HG03280 (cell line): ENCODE results near the gene SLC39A11.

Source experiments
- ATAC-seq: cut with Tn5 transposase; IDR thresholded peaks from one replicate; pipeline ENCODE4 v1.9.1; 2021; ENCODE audit warnings: mild to moderate bottlenecking, moderate library complexity; ENCODE audit not compliant: unreplicated experiment

SLC39A11 gene

DNA sequence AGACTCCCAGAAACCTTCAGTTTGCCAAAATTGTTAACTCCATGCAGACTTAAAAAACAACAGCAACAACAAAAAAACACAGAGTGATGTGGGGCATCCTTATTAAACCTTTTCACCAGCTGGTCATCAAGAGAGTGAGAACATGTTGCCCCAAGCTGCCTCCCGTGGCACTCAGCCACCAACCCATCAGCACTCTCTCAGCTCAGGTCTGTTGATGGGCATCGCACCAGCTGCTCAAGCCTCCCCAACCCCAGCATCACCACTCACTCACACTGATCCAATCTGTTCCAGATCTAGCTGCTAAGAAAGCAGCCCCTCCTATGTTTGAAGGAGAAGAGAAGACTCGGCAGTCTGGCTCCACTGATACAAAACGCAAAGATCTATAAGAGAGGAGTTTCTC is 46.8 kb downstream of the SLC39A11 start:
- ATAC-seq: no peak

DNA sequence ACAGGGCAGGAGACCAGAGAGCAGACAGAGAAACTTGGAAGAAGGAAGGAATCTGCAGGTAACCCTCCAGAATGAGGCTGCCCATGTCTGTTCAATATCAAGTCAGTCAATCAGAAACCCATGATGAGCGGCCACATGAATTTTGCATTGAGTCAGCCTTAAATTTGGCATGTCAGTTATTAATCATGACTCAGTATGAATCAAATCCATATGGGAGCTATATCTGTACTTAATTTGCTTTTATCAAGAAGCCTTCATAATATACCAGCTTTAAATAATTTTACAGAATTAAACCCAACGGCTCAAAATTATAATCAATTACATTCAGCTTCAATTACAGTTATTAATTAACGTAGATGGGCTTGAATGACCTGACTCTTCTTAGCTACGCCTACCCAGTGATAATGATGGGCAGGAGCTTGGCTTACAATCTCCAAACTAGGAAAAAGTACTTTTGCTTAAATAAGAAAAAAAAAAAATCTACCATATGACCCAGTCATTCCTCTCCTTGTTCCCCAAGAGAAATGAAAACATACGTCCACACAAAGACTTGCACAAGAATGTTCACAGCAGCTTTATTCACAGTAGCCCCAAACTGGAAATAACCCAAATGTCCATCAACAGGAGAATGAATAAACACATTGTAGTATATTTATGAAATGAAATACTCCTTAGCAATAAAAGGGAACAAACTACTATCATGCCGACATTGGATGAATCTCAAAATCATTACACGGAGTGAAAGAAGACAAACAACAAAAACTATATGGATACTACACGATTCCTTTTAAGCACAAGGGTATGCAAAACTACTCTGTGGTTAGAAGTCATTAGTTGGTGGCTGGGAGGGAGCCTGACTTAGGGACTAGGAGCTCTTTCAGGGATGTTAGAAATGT is 48.6 kb downstream of the SLC39A11 start:
- ATAC-seq: no peak

GRCh38 chr17:73042809-73043685 is 49.4 kb downstream of the SLC39A11 start:
- ATAC-seq: no peak

- no peak for ATAC-seq
Observed at GRCh38 chr17:73042225-73042624, 50.3 kb downstream of the SLC39A11 start.

- no peak for ATAC-seq
Observed at GRCh38 chr17:73039282-73039681, 53.2 kb downstream of the SLC39A11 start.

DNA sequence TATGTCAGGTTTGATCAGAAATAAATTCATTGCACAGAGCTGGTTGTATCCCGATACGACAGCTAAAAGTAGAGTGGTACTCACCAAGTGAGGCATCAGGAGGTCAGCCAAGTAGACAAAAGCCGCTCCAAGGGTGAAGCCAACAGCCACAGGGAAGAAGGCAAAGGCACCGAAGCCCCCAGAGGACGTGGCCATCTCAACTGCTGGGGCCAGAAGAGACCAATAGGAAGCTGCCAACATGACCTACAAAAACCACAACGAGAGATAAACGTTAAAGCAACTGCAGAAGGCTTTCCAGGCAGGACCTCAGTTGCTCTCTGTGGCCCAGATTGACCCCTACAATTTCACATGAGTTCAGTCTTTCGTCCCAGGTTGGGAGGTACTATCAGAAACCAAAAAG is 61.0 kb downstream of the SLC39A11 start:
- ATAC-seq: no peak

DNA sequence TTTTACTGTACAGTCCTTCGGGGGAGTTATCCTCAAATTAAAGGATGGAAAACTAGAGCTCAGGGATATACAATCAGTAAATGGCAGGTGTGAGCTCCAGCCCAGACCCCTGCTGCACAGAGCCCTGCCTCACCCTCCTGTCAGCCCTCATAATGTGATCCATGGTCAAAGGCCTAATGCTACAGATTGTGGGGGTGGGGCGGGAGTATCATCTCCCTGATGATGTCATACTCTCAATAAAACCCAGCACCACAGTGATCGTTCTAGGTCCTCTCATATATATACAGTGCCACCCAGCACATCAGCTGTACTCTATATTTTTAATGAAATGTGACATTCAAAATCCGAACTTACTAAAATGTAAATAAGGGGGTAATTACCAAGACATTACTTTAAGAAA is 61.5 kb downstream of the SLC39A11 start:
- ATAC-seq: no peak

DNA sequence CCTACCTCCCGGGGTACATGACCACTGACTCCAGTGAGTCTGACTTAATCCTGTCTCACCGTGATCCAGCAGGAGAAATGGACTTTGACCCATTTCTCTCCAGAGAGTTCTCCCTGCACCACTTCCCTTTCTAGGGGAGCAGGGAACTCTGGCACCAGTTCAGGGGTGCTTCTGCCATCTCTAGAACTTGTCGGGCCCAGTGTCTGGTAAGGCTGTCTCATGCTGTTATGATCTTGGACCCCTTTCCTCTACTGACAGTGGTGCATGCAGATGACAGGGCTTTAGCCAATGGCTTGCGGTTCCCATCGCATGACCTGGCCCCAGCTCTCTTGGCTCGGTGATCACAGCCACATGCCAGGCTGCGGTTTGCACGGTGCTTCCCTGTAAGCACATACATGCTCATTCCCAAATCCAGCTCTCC is 62.0 kb downstream of the SLC39A11 start:
- ATAC-seq: no peak

DNA sequence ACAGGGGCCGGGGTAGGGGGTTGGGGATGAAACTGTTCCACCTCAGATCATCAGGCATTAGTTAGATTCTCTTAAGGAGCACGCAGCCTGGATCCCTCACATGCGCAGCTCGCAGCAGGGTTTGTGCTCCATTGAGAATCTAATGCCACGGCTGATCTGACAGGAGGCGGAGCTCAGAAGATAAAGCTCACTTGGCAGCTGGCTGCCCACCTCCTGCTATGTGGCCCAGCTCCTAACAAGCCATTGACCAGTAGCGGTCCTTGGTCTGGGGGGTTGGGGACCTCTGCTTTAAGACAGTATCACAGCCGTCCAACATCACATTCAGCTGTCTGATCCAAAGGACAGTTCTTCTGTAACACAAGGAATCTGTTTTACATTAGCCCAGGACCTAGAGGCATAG is 62.5 kb downstream of the SLC39A11 start:
- ATAC-seq: no peak

DNA sequence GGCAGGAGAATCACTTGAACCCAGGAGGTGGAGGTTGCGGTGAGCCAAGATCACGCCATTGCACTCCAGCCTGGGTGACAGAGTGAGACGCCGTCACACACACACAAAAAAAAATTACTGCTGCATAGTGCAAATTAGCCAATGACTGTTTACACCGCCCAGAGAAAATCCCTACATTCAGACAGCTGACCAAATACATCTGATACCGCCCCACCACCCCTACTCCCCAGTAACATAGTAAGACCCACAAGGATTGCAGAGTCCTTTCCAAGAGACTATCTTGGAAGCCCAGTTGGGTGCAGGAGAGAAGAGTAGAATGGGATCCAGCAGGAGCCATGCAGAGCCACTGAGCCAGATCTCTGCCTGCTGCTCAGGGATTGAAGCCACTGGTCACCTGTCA is 63.5 kb downstream of the SLC39A11 start:
- ATAC-seq: no peak

DNA sequence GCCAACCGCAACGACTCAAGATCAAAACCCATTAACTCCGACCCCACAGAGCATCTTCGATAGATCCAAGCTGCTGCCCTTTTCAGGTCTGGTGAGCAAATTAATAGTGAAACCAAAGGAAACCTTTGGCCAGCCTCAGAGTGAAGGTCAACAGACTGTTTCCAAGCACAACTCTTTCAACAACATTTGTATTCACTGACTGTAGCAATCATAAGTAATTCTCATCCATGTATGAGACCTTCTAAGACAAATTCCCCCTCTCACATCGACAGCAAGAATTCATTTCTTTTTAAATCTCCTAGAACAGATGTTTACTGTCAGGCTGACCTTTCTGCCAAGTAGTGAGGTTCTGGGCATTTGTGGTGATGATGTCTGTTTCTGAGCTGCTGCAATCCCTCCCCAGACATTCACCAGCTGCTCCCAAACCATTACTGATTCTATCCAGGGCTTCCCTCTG is 64.2 kb downstream of the SLC39A11 start:
- ATAC-seq: no peak

- ATAC-seq: no peak
Observed at GRCh38 chr17:73027130-73027741, 65.3 kb downstream of the SLC39A11 start.

GRCh38 chr17:73025041-73025560 is 67.4 kb downstream of the SLC39A11 start:
- ATAC-seq: no peak

DNA sequence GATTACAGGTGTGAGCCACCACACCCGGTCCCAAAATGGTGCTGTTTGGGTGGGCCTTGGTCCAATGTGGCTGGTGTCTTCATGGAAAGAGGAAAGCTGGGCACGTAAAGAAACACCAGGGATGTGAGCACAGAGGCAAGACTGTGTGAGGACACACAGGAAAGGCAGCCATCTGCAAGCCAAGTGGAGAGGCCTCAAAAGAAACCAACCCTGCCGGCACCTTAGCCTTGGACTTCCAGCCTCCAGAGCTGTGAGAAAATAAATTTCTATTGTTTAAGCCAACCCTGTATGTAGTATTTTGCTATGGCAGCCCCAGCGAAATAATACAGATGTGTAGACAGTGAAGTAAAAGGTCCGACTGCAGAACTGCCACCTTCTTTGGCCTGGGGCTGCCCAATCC is 68.7 kb downstream of the SLC39A11 start:
- ATAC-seq: no peak

GRCh38 chr17:73022694-73023093 is 69.8 kb downstream of the SLC39A11 start:
- ATAC-seq: no peak

GRCh38 chr17:73021771-73022170 is 70.7 kb downstream of the SLC39A11 start:
- ATAC-seq: no peak

DNA sequence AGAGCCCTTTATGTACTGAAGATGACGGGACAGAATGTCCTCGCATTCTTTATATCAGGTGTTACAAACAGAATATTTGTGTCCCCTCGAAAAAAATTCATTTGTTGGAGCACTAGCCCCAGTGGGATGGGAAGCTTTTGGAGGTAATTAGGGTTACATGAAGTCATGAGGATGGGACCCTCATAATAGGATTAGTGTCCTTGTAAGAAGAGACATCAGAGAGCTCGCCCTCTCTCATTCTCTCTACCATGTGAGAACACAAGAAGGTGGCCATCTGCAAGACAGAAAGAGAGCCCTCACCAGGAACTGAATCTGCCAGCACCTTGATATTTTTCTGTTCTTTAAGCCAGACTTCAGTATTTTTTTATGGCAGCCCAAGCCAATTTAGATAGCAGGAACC is 72.4 kb downstream of the SLC39A11 start:
- no peak for ATAC-seq

GRCh38 chr17:73018599-73018998 is 73.9 kb downstream of the SLC39A11 start:
- ATAC-seq: no peak

DNA sequence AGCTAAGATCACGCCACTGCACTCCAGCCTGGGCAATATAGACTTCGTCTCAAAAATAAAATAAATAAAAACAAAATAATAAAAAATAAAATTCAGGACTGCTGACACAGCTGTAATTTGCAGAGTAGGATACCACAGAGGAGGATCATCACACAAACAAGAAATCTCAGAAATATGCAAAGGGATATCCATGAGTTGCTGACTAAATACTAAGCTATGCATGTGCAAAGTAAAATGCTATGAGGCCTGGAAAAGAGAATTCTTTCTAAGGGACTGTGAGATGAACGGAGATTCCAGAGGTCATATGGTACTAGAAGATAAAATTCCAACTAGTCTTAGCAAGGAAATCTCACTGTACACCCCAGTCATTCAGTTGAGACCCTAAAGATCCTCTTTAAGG is 74.8 kb downstream of the SLC39A11 start:
- ATAC-seq: no peak

- no peak for ATAC-seq
Observed at GRCh38 chr17:73015722-73016276, 76.7 kb downstream of the SLC39A11 start.
